Thyroid gland (tissue), 4 donors: ENCODE data around the gene TOX3.

Experiments used
- POLR2A ChIP-seq, 2 donors: fragments of 450-650 bp; IDR thresholded peaks; one replicate each; pipeline ENCODE4 v1.6.1; 2017; ENCODE audit warnings: antibody characterized with exemption in 2 of 2, mild to moderate bottlenecking in 2 of 2, moderate library complexity in 1 of 2
- TF ChIP-seq, protein P1 (sequence below), 6 experiments: fragments of 200-600 bp in 3 of 6; fragments of 450-650 bp in 3 of 6; sonication (generic) in 3 of 6; IDR thresholded peaks; one replicate each; pipeline ENCODE4 v1.5.1; 2016 to 2019; ENCODE audit warnings: antibody characterized with exemption in 6 of 6, mild to moderate bottlenecking in 2 of 6, inconsistent platforms in 1 of 6, moderate library complexity in 1 of 6

- TF ChIP-seq, protein P1, sequence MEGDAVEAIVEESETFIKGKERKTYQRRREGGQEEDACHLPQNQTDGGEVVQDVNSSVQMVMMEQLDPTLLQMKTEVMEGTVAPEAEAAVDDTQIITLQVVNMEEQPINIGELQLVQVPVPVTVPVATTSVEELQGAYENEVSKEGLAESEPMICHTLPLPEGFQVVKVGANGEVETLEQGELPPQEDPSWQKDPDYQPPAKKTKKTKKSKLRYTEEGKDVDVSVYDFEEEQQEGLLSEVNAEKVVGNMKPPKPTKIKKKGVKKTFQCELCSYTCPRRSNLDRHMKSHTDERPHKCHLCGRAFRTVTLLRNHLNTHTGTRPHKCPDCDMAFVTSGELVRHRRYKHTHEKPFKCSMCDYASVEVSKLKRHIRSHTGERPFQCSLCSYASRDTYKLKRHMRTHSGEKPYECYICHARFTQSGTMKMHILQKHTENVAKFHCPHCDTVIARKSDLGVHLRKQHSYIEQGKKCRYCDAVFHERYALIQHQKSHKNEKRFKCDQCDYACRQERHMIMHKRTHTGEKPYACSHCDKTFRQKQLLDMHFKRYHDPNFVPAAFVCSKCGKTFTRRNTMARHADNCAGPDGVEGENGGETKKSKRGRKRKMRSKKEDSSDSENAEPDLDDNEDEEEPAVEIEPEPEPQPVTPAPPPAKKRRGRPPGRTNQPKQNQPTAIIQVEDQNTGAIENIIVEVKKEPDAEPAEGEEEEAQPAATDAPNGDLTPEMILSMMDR (IDR thresholded peaks at IDR 0.05): no peak
- TF ChIP-seq POLR2A (IDR thresholded peaks at IDR 0.05): no peak
Observed at GRCh38 chr16:52572656-52573055, 25.7 kb upstream of the TOX3 start.
